Measurements from ENCODE around the gene ERICH3.

ERICH3 gene

GRCh38 chr1:74673351-74674111, at the start of gene ERICH3:
ERICH3 (minus strand) TSS chr1:74673792; CDS start chr1:74673519, 273 bp downstream.
- Mint-ChIP-seq H3K9me3 (no peaks in the 10 kb centered on the region), H3K27me3 (peaks cover 26% of the 10 kb centered on the region), H3K36me3 (no peaks in the 10 kb centered on the region), H3K27ac (no peak within 1 kb of the TSS), H3K4me1 (no peaks in the 10 kb centered on the region), H3K4me3 (no peak within 1 kb of the TSS)

GRCh38 chr1:74717626-74718025, 44.0 kb upstream of the ERICH3 start:
- Mint-ChIP-seq H3K4me1 (no peaks in the 10 kb centered on the region), H3K4me3 (no peak overlapping the region), H3K36me3 (peaks cover 17% of the 10 kb centered on the region), H3K27ac (no peak overlapping the region), H3K9me3 (no peaks in the 10 kb centered on the region), H3K27me3 (no peaks in the 10 kb centered on the region)

- no peaks in the 10 kb centered on the region for H3K27me3 Mint-ChIP-seq
- peaks cover 18% of the 10 kb centered on the region for H3K36me3 Mint-ChIP-seq
- no peak overlapping the region for H3K27ac Mint-ChIP-seq
- H3K9me3 Mint-ChIP-seq, result no peaks in the 10 kb centered on the region
- no peak overlapping the region for H3K4me3 Mint-ChIP-seq
- no peaks in the 10 kb centered on the region for H3K4me1 Mint-ChIP-seq
These were observed 43.2 kb upstream of the ERICH3 start for GRCh38 chr1:74716822-74717221.

GRCh38 chr1:74715806-74716205, 42.2 kb upstream of the ERICH3 start:
- peaks cover 15% of the 10 kb centered on the region for H3K36me3 Mint-ChIP-seq
- no peaks in the 10 kb centered on the region for H3K9me3 Mint-ChIP-seq
- H3K4me1 Mint-ChIP-seq, result no peaks in the 10 kb centered on the region
- no peak overlapping the region for H3K27ac Mint-ChIP-seq
- H3K27me3 Mint-ChIP-seq, result no peaks in the 10 kb centered on the region
- no peak overlapping the region for H3K4me3 Mint-ChIP-seq

GRCh38 chr1:74715236-74715502, 41.6 kb upstream of the ERICH3 start:
- peaks cover 20% of the 10 kb centered on the region for H3K36me3 Mint-ChIP-seq
- no peak overlapping the region for H3K27ac Mint-ChIP-seq
- H3K4me1 Mint-ChIP-seq, result no peaks in the 10 kb centered on the region
- no peak overlapping the region for H3K4me3 Mint-ChIP-seq
- H3K9me3 Mint-ChIP-seq, result no peaks in the 10 kb centered on the region
- H3K27me3 Mint-ChIP-seq, result no peaks in the 10 kb centered on the region

- Mint-ChIP-seq H3K27ac (no peak overlapping the region), H3K4me1 (no peaks in the 10 kb centered on the region), H3K27me3 (no peaks in the 10 kb centered on the region), H3K36me3 (peaks cover 22% of the 10 kb centered on the region), H3K4me3 (no peak overlapping the region), H3K9me3 (no peaks in the 10 kb centered on the region)
These were observed 41.0 kb upstream of the ERICH3 start for GRCh38 chr1:74714429-74715235.

- H3K4me1 Mint-ChIP-seq, result no peaks in the 10 kb centered on the region
- no peak overlapping the region for H3K27ac Mint-ChIP-seq
- no peaks in the 10 kb centered on the region for H3K9me3 Mint-ChIP-seq
- peaks cover 23% of the 10 kb centered on the region for H3K36me3 Mint-ChIP-seq
- no peaks in the 10 kb centered on the region for H3K27me3 Mint-ChIP-seq
- no peak overlapping the region for H3K4me3 Mint-ChIP-seq
These were observed 40.3 kb upstream of the ERICH3 start for GRCh38 chr1:74713849-74714248.

GRCh38 chr1:74712881-74713280, 39.3 kb upstream of the ERICH3 start:
- no peaks in the 10 kb centered on the region for H3K9me3 Mint-ChIP-seq
- H3K4me3 Mint-ChIP-seq, result no peak overlapping the region
- no peak overlapping the region for H3K27ac Mint-ChIP-seq
- no peaks in the 10 kb centered on the region for H3K27me3 Mint-ChIP-seq
- no peaks in the 10 kb centered on the region for H3K4me1 Mint-ChIP-seq
- H3K36me3 Mint-ChIP-seq, result peaks cover 30% of the 10 kb centered on the region

GRCh38 chr1:74703386-74704182, 30.0 kb upstream of the ERICH3 start:
- no peaks in the 10 kb centered on the region for H3K27me3 Mint-ChIP-seq
- no peaks in the 10 kb centered on the region for H3K4me1 Mint-ChIP-seq

GRCh38 chr1:74699331-74699730, 25.7 kb upstream of the ERICH3 start:
- H3K27me3 Mint-ChIP-seq, result no peaks in the 10 kb centered on the region
- H3K4me1 Mint-ChIP-seq, result no peaks in the 10 kb centered on the region
- no peak overlapping the region for H3K4me3 Mint-ChIP-seq
- H3K27ac Mint-ChIP-seq, result no peak overlapping the region
- no peaks in the 10 kb centered on the region for H3K9me3 Mint-ChIP-seq
- H3K36me3 Mint-ChIP-seq, result peaks cover 10% of the 10 kb centered on the region

More at GRCh38 chr1:74703386-74704182, 30.0 kb upstream of the ERICH3 start:
- no peaks in the 10 kb centered on the region for H3K9me3 Mint-ChIP-seq
- no peak overlapping the region for H3K27ac Mint-ChIP-seq
- H3K4me3 Mint-ChIP-seq, result no peak overlapping the region
- peaks cover 28% of the 10 kb centered on the region for H3K36me3 Mint-ChIP-seq

- Mint-ChIP-seq H3K9me3 (no peaks in the 10 kb centered on the region), H3K27me3 (no peaks in the 10 kb centered on the region), H3K4me1 (no peaks in the 10 kb centered on the region), H3K4me3 (no peak overlapping the region), H3K27ac (no peak overlapping the region), H3K36me3 (peaks cover 3% of the 10 kb centered on the region)
These were observed 24.2 kb upstream of the ERICH3 start for GRCh38 chr1:74697832-74698231.

- Mint-ChIP-seq H3K4me1 (no peaks in the 10 kb centered on the region), H3K4me3 (no peak overlapping the region), H3K9me3 (no peaks in the 10 kb centered on the region), H3K36me3 (no peaks in the 10 kb centered on the region), H3K27ac (no peak overlapping the region), H3K27me3 (no peaks in the 10 kb centered on the region)
These were observed 19.9 kb upstream of the ERICH3 start for GRCh38 chr1:74693473-74693872.

- no peaks in the 10 kb centered on the region for H3K4me1 Mint-ChIP-seq
- no peaks in the 10 kb centered on the region for H3K9me3 Mint-ChIP-seq
- no peaks in the 10 kb centered on the region for H3K27me3 Mint-ChIP-seq
- no peaks in the 10 kb centered on the region for H3K36me3 Mint-ChIP-seq
- H3K27ac Mint-ChIP-seq, result no peak overlapping the region
- H3K4me3 Mint-ChIP-seq, result no peak overlapping the region
These were observed 17.3 kb upstream of the ERICH3 start for GRCh38 chr1:74690909-74691308.

GRCh38 chr1:74690364-74690696, 16.7 kb upstream of the ERICH3 start:
- Mint-ChIP-seq H3K36me3 (no peaks in the 10 kb centered on the region), H3K9me3 (no peaks in the 10 kb centered on the region), H3K27ac (no peak overlapping the region), H3K4me1 (no peaks in the 10 kb centered on the region), H3K4me3 (no peak overlapping the region), H3K27me3 (peaks cover 2% of the 10 kb centered on the region)

GRCh38 chr1:74689621-74690363, 16.2 kb upstream of the ERICH3 start:
- Mint-ChIP-seq H3K27me3 (peaks cover 2% of the 10 kb centered on the region), H3K4me1 (no peaks in the 10 kb centered on the region), H3K36me3 (no peaks in the 10 kb centered on the region), H3K4me3 (no peak overlapping the region), H3K27ac (no peak overlapping the region), H3K9me3 (no peaks in the 10 kb centered on the region)

All from activated naive CD4-positive, alpha-beta T cell treated with anti-CD3 and anti-CD28 coated beads, Interleukin-2, amount 50 U/mL, for 24 hours (primary cell).